Kidney epithelial cell (primary cell): ENCODE results near the gene LIMS2. TPM values are rescaled to one million over a fixed set of nuclear protein-coding genes. Genes with fewer than 3 reads are reported as not detected.

ENCODE experiments used
- DNase-seq: peaks from one replicate; pipeline ENCODE4 v3.0.0-alpha.2; 2010; ENCODE audit warnings: low read depth
- H3K27me3 ChIP-seq: 2 replicates; pipeline ENCODE4 v1.6.0; 2011; ENCODE audit warnings: low read length; ENCODE audit not compliant: control insufficient read depth, insufficient read depth
- H3K36me3 ChIP-seq: 2 replicates; pipeline ENCODE4 v1.5.1; 2011; ENCODE audit warnings: low read length; ENCODE audit not compliant: control insufficient read depth, insufficient read depth
- H3K4me3 ChIP-seq: 2 replicates; pipeline ENCODE4 v1.5.1; 2011; ENCODE audit warnings: low read depth, mild to moderate bottlenecking, control low read depth, low read length
- CTCF ChIP-seq: IDR thresholded peaks from 2 replicates; pipeline ENCODE4 v1.5.1; 2011; ENCODE audit warnings: mild to moderate bottlenecking, moderate library complexity, low read length, control low read depth, inconsistent platforms; ENCODE audit not compliant: insufficient read depth, poor library complexity, severe bottlenecking
- total RNA-seq: library from RNA; depleted of rRNA; stranded (reverse); fragments of >200 nt; gene quantifications from 2 replicates; pipeline ENCODE4 v1.2.3, GENCODE V29; 2015

LIMS2 gene
- total RNA-seq, 1 donor from 2014 or later = 2.3 TPM

GRCh38 chr2:127655209-127656073 is 19.9 kb downstream of the LIMS2 start:
- DNase-seq = no peak
- Histone ChIP-seq H3K36me3 (no peaks in the 10 kb centered on the region), H3K4me3 (no peak overlapping the region), H3K27me3 (no peaks in the 10 kb centered on the region)
- no peak for TF ChIP-seq CTCF

- Histone ChIP-seq H3K4me3 (no peak overlapping the region), H3K27me3 (peaks cover 2% of the 10 kb centered on the region), H3K36me3 (no peaks in the 10 kb centered on the region)
- no peak for DNase-seq
- TF ChIP-seq CTCF = no peak
Measured at GRCh38 chr2:127654838-127655175, 20.5 kb downstream of the LIMS2 start.

GRCh38 chr2:127654084-127654837 is 21.1 kb downstream of the LIMS2 start:
- Histone ChIP-seq H3K4me3 (no peak overlapping the region), H3K27me3 (peaks cover 2% of the 10 kb centered on the region), H3K36me3 (no peaks in the 10 kb centered on the region)
- TF ChIP-seq CTCF = no peak
- DNase-seq = no peak

- Histone ChIP-seq H3K27me3 (peaks cover 2% of the 10 kb centered on the region), H3K36me3 (no peaks in the 10 kb centered on the region), H3K4me3 (no peak overlapping the region)
- no peak for TF ChIP-seq CTCF
- no peak for DNase-seq
Measured at GRCh38 chr2:127653421-127654083, 21.8 kb downstream of the LIMS2 start.

GRCh38 chr2:127652786-127653357 is 22.5 kb downstream of the LIMS2 start:
- TF ChIP-seq CTCF = no peak
- no peaks in the 10 kb centered on the region for H3K36me3 ChIP-seq
- no peak for DNase-seq
- H3K4me3 ChIP-seq = no peak overlapping the region
- H3K27me3 ChIP-seq = peaks cover 2% of the 10 kb centered on the region
